ENCODE measurements around the gene GAB2.

The GAB2 gene

GRCh38 chr11:78397398-78397797 lies 20.2 kb downstream of the GAB2 start:
- DNase-seq: no peak

DNA sequence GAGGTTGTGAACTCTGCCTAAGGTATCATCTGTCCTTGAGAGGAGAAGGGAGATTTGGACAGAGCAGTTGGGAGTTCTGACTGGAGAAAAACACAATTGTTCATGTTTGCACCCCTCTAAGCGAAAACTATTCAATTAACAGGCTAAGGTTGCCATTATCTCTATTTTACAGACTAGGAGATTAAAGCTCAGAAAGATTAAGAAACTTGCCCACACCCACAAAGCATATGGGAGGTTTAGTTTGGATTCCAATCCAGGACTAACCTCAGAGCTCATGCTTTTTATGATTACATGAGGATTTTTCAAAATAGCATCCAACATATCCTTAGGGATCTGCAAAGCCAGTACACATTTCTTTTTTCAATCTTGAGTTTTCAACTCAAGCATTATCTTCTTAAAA lies 22.0 kb downstream of the GAB2 start:
- no peak for DNase-seq

DNA sequence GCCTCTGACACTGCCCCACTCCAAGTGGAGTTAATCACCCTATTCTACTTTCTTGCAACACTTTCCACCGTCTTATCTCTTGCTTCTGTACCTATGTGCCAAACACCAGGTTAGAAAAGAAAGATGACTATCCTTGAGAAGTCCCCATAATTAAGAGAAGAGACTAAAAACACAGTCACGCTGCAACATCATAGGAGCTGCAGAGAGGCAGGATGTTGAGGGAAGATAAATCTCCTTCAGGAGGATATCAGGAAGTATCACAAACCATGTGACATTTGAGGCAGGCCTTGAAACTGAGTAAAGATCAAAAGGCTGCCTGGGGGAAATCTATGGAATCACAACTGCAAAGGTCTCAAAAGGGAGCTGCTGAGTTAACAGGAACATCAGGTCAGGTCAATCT lies 24.8 kb downstream of the GAB2 start:
- DNase-seq: no peak

- DNase-seq: no peak
Observed at GRCh38 chr11:78391424-78391823, 26.2 kb downstream of the GAB2 start.

DNA sequence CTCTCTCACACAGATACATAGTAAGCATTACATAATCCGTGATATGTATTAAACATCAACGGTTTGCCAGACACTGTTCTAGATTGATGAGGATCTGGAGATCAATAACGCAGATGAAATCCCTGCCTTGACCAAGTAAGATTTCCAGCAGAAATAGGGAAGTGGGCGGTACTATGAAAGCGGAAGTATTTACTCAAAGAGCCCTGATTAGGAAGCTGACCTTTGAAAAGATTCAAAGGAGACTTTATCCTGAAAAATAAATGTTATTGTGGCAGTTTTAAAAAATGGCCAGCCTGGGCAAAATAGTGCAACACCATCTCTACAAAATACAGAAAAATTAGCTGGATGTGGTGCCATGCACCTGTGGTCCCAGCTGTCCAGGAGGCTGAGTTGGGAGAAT lies 26.8 kb downstream of the GAB2 start:
- DNase-seq: no peak

- DNase-seq: no peak
Observed at GRCh38 chr11:78386215-78386941, 31.2 kb downstream of the GAB2 start.

GRCh38 chr11:78385205-78385604 lies 32.4 kb downstream of the GAB2 start:
- no peak for DNase-seq

DNA sequence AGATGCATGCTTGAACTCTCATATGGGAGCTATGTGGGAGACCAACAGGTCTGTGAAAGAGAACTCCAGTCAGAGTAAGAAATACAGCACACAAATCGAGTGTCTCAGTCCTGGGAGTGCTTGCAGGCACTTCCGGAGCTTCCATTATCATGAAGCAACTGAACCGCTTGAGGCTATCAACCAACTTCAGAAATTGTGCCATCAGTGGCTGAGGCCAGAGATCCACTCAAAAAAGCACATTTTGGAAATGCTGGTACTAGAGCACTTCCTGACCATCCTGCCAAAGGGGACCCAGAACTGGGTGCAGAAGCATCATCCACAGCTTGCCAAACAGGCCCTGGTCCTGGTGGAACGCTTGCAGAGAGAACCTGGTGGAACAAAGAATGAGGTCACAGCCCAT lies 33.4 kb downstream of the GAB2 start:
- DNase-seq: no peak

GRCh38 chr11:78381865-78382264 lies 35.8 kb downstream of the GAB2 start:
- no peak for DNase-seq

DNA sequence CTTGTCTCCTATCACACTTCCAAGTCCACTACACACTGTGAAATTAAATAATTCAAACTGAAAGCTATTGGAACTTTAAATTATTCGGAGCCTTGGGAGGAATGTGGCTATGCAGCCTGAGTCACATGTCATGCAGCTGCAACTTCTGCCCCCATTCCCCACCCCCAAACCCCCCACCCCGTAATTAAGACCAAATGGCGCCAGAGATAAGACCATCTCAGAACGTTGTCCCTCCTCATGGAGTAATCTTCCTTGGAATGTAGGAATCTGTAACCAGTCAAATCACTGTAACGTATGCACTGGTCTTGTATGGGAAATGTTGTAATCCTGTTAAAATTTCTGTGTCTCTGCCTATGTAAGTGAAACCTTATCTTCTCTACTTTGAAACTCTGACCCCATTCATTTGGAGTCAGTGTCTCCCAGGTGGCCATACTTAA lies 37.0 kb downstream of the GAB2 start:
- DNase-seq: no peak

- DNase-seq: no peak
Observed at GRCh38 chr11:78379039-78379670, 38.5 kb downstream of the GAB2 start.

- DNase-seq: no peak
Observed at GRCh38 chr11:78377625-78378418, 39.8 kb downstream of the GAB2 start.

DNA sequence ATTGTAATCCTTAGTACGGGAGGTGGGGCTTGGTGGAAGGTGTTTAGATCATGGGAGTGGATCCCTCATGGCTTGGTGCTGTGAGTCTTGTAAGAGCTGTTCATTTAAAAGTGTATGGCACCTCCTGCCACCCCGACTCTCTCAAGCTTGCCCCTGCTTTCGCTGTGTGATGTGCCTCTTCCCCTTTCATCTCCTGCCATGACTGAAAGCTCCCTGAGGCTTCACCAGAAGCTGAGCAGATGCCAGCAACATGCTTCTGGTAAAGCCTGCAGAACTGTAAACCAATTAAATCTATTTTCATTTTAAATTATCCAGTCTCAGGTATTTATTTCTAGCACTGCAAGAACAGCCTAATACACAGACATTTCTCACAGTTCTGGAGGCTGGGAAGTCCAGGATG lies 40.8 kb downstream of the GAB2 start:
- no peak for DNase-seq

DNA sequence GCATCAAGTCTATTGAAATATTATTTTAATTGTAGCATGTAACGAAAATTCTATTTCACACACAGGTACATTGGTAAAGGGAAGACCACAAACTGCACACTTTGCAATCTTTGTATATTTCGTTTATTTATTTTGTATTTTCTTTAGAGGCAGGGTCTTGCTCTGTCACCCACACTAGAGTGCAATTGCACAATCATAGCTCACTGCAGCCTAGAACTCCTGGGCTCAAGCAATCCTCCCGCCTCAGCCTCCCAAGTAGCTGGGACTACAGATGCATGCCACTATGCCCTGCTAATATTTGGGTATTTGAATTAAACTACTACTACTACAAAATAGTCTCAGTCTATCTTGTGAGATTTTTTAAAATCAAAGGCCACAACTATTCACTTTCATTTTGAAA lies 42.7 kb downstream of the GAB2 start:
- no peak for DNase-seq

- no peak for DNase-seq
Observed at GRCh38 chr11:78373689-78374088, 43.9 kb downstream of the GAB2 start.

DNA sequence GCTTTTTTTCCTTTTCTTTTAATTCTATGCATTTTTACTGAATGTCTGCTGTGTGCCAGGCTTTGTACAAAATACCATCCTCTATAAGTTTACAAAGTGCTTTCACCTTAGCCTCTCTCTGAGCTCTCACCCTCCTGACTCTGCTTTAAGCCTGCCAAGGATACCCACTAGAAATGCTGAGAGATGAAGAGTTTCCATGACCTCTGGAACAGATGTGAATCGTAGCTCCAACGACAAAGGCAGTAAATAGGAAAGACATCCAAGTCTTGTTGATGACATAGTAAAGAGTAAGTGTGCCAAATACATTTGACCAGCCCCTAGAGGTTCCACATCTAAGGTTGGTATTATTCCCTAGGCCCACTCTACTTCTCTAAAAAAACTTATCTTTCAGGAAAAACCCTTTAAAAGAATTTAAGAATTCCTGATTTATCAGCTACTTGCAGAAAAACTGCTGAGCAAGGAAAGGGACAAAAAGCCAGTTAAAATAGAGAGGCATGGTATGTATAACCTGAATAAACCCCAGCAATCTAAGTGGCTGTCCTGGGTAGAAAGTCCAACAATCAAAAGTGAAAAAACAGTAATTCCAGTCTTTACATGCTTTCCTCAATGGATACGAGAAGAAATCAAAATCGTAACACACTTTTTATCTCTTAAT lies 45.4 kb downstream of the GAB2 start:
- no peak for DNase-seq

DNA sequence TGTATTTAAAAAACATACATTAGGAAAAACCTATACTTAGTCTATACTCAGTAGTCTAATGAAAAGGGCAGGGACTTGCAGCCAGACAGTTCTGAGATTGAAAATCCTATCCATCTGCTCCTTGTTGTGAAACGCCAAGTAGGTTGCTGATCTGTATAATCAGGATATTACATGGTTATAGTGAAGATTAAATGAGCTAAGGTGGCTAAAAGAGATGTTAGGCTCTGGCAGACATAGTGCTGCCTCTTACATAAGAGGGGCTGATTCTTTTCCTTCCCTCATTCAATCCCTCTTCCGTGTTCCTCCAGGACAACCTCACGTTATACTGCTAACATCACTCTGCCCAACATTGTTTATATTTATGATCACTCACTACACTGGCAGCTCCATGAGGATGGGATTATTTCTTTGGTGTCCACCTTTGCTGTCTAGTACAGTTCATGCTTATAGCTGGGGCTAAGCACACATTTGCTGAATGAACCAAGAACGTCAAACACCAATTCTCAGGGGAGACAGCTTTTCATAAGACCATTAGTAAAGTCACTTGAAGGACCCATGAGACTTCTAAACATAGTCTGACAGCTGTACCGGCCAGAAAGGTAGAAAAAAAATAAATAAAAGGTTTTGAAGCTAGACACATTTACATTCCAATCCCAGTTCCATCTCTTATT lies 46.3 kb downstream of the GAB2 start:
- DNase-seq: no peak

- DNase-seq: no peak
Observed at GRCh38 chr11:78370406-78371172, 47.0 kb downstream of the GAB2 start.

DNA sequence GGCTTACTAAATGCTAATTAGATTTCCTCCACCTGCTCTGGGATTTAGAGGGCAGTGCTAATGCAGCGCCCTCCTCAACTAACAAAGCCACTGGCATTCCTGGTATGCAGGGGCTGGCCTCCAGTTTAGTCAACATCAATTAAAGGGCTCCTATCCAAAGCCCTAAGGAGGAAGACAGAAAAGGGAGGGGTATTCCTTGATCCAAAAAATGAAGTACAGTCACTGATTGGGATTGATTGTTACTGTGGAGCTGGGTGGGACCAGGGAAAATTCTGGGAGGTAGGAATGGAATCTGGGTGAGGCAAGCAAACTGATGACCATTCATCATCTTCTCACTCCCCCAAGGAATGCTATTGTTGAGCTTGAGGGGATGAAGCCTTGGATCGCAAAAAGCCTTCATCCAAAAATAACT lies 52.2 kb downstream of the GAB2 start:
- DNase-seq: no peak

GRCh38 chr11:78364128-78364751 lies 53.4 kb downstream of the GAB2 start:
- no peak for DNase-seq

GRCh38 chr11:78363024-78363619 lies 54.5 kb downstream of the GAB2 start:
- DNase-seq: no peak

All from NCI-H1694 treated with DMSO at 0.1 percent for 48 hours (cell line).